ENCODE data around the gene SLC2A11. TPM values are rescaled to one million over a fixed set of nuclear protein-coding genes. Genes with fewer than 3 reads are reported as not detected.
"Not testable (repeated sequence)": the region's sequence is repeated elsewhere in the genome, so short reads cannot be mapped to it uniquely, and the experiment has no call there.

SLC2A11 gene
- total RNA-seq, 4 donors from 2014 or later: 3.2 to 12.5 (median 8.7) TPM

DNA sequence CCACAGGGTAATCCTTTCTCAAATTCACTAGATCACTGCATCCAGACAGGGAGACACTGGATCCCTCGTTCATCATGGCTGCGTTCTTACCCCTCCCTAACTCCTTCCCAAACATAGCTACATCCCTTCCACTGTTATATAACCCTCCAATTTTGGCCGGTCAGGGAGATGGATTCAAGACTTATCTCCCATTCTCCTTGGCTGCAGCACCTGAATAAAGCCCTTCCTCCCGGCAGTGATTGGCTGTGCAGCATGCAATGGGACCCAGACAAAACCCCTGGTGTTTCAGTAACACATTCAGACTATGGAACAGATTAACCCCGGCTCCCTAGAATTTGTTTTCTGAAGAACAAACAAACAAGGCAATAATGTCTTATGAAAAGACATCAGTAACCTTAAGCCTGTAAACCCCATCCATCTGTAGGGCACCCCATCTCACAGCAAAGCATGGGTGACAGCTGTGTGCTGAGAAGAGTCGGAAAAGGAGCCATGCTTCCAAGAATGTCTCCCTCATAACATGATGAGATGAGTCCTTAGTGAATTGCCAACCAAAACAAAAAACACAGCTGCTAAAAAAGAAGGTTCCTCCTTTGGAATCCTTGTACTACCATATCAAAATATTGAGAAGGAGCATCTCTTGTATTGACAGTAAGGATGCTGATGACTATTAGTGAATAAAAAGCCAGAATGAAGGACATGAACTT, 41.5 kb downstream of the SLC2A11 start:
- H3K4me1 ChIP-seq: peaks cover 18% of the 10 kb centered on the region
- H3K4me3 ChIP-seq: no peak overlapping the region
- no peaks in the 10 kb centered on the region for H3K27me3 ChIP-seq
- H3K27ac ChIP-seq: no peak overlapping the region
- TF ChIP-seq POLR2A (IDR thresholded peaks at IDR 0.05) (no peak), POLR2AphosphoS5 (IDR thresholded peaks at IDR 0.05) (no peak), EP300 (IDR thresholded peaks at IDR 0.05) (no peak)
- TF ChIP-seq, protein P1, sequence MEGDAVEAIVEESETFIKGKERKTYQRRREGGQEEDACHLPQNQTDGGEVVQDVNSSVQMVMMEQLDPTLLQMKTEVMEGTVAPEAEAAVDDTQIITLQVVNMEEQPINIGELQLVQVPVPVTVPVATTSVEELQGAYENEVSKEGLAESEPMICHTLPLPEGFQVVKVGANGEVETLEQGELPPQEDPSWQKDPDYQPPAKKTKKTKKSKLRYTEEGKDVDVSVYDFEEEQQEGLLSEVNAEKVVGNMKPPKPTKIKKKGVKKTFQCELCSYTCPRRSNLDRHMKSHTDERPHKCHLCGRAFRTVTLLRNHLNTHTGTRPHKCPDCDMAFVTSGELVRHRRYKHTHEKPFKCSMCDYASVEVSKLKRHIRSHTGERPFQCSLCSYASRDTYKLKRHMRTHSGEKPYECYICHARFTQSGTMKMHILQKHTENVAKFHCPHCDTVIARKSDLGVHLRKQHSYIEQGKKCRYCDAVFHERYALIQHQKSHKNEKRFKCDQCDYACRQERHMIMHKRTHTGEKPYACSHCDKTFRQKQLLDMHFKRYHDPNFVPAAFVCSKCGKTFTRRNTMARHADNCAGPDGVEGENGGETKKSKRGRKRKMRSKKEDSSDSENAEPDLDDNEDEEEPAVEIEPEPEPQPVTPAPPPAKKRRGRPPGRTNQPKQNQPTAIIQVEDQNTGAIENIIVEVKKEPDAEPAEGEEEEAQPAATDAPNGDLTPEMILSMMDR (IDR thresholded peaks at IDR 0.05): no peak
- no peak for DNase-seq (ENCODE audit: low spot score in 2 of 2)
- H3K9me3 ChIP-seq: no peaks in the 10 kb centered on the region
- 80% methylated on average over 6 of the region's 6 CpGs for WGBS
- H3K36me3 ChIP-seq: peaks cover 23% of the 10 kb centered on the region

DNA sequence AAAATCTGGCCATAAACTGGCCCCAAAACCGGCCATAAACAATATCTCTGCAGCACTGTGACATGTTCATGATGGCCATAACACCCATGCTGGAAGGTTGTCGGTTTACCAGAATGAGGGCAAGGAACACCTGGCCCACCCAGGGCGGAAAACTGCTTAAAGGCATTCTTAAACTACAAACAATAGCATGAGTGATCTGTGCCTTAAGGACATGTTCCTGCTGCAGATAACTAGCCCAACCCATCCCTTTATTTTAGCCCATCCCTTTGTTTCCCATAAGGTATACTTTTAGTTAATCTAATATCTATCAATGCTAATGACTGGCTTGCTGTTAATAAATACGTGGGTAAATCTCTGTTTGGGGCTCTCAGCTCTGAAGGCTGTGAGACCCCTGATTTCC, 42.6 kb downstream of the SLC2A11 start:
- not testable (repeated sequence) for DNase-seq (ENCODE audit: low spot score in 2 of 2)
- peaks cover 23% of the 10 kb centered on the region for H3K36me3 ChIP-seq

DNA sequence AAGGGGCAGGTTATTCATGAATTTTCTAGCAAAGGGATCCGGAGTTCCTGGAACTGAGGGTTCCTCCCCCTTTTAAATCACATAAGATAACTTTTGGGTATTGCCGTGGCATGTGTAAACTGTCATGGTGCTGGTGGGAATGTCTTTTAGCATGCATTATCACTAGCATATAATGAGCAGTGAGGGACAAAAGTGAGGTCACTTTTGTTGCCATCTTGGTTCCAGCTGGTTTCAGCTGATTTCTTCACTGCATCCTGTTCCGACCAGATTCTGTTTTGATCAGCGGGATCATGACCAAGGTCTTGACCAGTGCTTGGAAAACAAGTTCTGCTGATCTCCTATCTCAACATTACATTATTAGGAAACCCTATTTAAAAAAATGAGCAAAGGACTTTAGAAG, 43.9 kb downstream of the SLC2A11 start:
- Histone ChIP-seq H3K27me3 (no peaks in the 10 kb centered on the region), H3K36me3 (peaks cover 12% of the 10 kb centered on the region), H3K4me1 (no peaks in the 10 kb centered on the region), H3K4me3 (no peak overlapping the region), H3K27ac (no peak overlapping the region), H3K9me3 (no peaks in the 10 kb centered on the region)
- 90% methylated on average over 4 of the region's 4 CpGs for WGBS
- TF ChIP-seq, protein P1 (IDR thresholded peaks at IDR 0.05): no peak
- no peak for TF ChIP-seq POLR2A (IDR thresholded peaks at IDR 0.05)
- TF ChIP-seq POLR2AphosphoS5 (IDR thresholded peaks at IDR 0.05): no peak
- TF ChIP-seq EP300 (IDR thresholded peaks at IDR 0.05): no peak
- no peak for DNase-seq (ENCODE audit: low spot score in 2 of 2)

More for the DNA sequence above, 42.6 kb downstream of the SLC2A11 start:
- H3K4me1 ChIP-seq: peaks cover 13% of the 10 kb centered on the region
- H3K27me3 ChIP-seq, H3K4me3 ChIP-seq, H3K27ac ChIP-seq, H3K9me3 ChIP-seq: not testable (repeated sequence)
- WGBS: 79% methylated on average over 4 of the region's 4 CpGs

DNA sequence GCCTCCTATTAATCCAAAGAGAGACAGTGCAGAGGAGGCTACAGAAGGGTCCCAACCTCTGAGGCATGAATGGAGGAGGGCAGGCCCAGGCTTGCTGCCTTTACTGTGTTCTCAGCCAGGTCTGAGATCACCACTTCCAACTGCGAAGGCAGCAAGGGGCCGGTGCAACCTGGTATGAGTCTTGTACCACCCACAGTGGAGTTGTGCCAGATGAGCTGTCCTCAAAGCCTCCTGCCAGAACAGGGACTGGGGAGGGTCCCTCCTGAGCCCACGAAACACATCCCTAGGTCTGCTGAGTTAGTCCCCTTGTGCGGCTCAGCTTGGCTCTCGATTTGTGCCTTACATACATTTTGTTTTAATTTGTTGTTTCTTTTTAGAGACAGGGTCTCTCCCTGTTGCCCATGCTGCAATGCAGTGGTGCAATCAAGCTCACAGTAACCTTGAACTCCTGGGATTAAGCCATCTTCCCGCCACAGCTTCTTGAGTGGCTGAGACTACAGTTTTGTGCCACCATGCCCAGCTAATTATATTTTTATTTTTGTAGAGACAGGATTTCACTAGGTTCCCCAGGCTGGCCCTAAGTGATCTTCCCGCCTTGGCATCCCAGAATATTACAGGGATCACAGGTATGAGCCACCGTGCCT, 45.8 kb downstream of the SLC2A11 start:
- Histone ChIP-seq H3K27ac (no peak overlapping the region), H3K4me1 (no peaks in the 10 kb centered on the region), H3K9me3 (no peaks in the 10 kb centered on the region), H3K4me3 (no peak overlapping the region), H3K36me3 (no peaks in the 10 kb centered on the region), H3K27me3 (no peaks in the 10 kb centered on the region)
- DNase-seq (ENCODE audit: low spot score in 2 of 2): no peak
- WGBS: 81% methylated on average over 7 of the region's 8 CpGs
- TF ChIP-seq EP300 (IDR thresholded peaks at IDR 0.05): no peak
- TF ChIP-seq, protein P1 (IDR thresholded peaks at IDR 0.05): no peak
- no peak for TF ChIP-seq POLR2A (IDR thresholded peaks at IDR 0.05)
- no peak for TF ChIP-seq POLR2AphosphoS5 (IDR thresholded peaks at IDR 0.05)

DNA sequence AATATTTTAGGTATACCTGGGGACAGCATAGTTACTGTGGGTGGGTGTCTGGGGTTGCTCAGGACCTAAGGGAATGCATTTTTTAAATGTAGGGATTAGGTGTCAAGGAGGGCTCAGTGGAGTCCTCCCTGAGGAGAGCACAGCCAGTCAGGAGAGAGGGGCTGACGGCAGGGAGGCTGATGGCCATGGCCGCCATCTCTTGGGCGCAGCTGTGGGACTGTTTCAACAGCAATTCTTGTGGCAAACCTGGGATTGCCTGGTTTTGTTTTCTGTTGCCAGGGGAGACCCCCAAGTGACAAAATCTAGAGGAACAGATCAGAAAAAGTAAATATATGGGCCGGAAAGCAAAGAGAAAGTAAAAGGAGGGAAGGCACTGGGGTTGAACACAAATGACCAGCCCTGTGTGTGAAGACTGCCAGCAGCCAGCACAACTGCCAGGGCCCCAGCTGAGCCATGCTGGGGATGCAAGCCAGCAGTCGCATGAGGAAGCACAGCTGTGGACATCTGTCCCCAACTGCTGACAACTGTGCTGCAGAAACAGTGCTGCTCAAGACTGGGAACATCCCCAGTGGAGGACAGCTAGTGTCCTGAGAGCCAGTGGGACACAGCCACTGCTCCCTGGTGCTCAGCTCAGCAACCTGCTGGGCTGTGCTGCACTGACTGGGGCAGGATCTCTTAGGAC, 47.0 kb downstream of the SLC2A11 start:
- Histone ChIP-seq H3K27ac (no peak overlapping the region), H3K36me3 (no peaks in the 10 kb centered on the region), H3K9me3 (no peaks in the 10 kb centered on the region), H3K27me3 (no peaks in the 10 kb centered on the region), H3K4me1 (no peaks in the 10 kb centered on the region), H3K4me3 (no peak overlapping the region)
- 75% methylated on average over 5 of the region's 5 CpGs for WGBS
- DNase-seq (ENCODE audit: low spot score in 2 of 2): no peak
- TF ChIP-seq POLR2A (IDR thresholded peaks at IDR 0.05) (no peak), POLR2AphosphoS5 (IDR thresholded peaks at IDR 0.05) (no peak), EP300 (IDR thresholded peaks at IDR 0.05) (no peak)
- TF ChIP-seq, protein P1 (IDR thresholded peaks at IDR 0.05): no peak

Measured in suprapubic skin (tissue), 4 donors.